NCI-H1694 treated with DMSO at 0.1 percent for 48 hours (cell line): ENCODE data around the gene CBR4.
"Not testable (repeated sequence)": the region's sequence is repeated elsewhere in the genome, so short reads cannot be mapped to it uniquely, and the experiment has no call there.

Experiments used
- DNase-seq: peaks from one replicate; lab custom pipeline; 2025; lab: John Stamatoyannopoulos, UW

Gene CBR4

GRCh38 chr4:169010125-169011023, at the start of gene CBR4:
TSS of gene CBR4 (minus strand) at chr4:169010255. CDS start at chr4:169010089, 166 bp downstream.
- peak; percentile 94 for DNase-seq

- DNase-seq = no peak
These were observed 49.5 kb upstream of the CBR4 start for GRCh38 chr4:169059306-169060211.

- DNase-seq = no peak
These were observed 48.3 kb upstream of the CBR4 start for GRCh38 chr4:169058312-169058711.

GRCh38 chr4:169054879-169055278, 44.8 kb upstream of the CBR4 start:
- DNase-seq = no peak

- DNase-seq = no peak
These were observed 42.5 kb upstream of the CBR4 start for GRCh38 chr4:169052594-169052945.

GRCh38 chr4:169051761-169052593, 41.9 kb upstream of the CBR4 start:
- DNase-seq = no peak

GRCh38 chr4:169050881-169051760, 41.1 kb upstream of the CBR4 start:
- DNase-seq = no peak

- no peak for DNase-seq
These were observed 40.2 kb upstream of the CBR4 start for GRCh38 chr4:169050284-169050683.

GRCh38 chr4:169048868-169049414, 38.9 kb upstream of the CBR4 start:
- DNase-seq = no peak

- no peak for DNase-seq
These were observed 37.9 kb upstream of the CBR4 start for GRCh38 chr4:169047956-169048355.

GRCh38 chr4:169045862-169046584, 36.0 kb upstream of the CBR4 start:
- no peak for DNase-seq

GRCh38 chr4:169044714-169045447, 34.8 kb upstream of the CBR4 start:
- no peak for DNase-seq

GRCh38 chr4:169042608-169043007, 32.6 kb upstream of the CBR4 start:
- DNase-seq = no peak

GRCh38 chr4:169040559-169041261, 30.7 kb upstream of the CBR4 start:
- DNase-seq = no peak

GRCh38 chr4:169039251-169039954, 29.3 kb upstream of the CBR4 start:
- no peak for DNase-seq

- no peak for DNase-seq
These were observed 27.5 kb upstream of the CBR4 start for GRCh38 chr4:169037506-169037905.

- DNase-seq = not testable (repeated sequence)
These were observed 26.0 kb upstream of the CBR4 start for GRCh38 chr4:169035871-169036620.
